Stimulated activated CD8-positive, alpha-beta memory T cell treated with anti-CD3 and anti-CD28 coated beads, Interleukin-4, amount 100 ng/mL, for 48 hours (primary cell): Measurements from ENCODE around the gene FOXN1.
A peak's percentile ranks its signal among the peaks of the same experiment; 100 is the strongest.

Experiments used
- DNase-seq: peaks from one replicate; pipeline ENCODE4 v3.0.0-alpha.2; 2020

The FOXN1 gene

DNA sequence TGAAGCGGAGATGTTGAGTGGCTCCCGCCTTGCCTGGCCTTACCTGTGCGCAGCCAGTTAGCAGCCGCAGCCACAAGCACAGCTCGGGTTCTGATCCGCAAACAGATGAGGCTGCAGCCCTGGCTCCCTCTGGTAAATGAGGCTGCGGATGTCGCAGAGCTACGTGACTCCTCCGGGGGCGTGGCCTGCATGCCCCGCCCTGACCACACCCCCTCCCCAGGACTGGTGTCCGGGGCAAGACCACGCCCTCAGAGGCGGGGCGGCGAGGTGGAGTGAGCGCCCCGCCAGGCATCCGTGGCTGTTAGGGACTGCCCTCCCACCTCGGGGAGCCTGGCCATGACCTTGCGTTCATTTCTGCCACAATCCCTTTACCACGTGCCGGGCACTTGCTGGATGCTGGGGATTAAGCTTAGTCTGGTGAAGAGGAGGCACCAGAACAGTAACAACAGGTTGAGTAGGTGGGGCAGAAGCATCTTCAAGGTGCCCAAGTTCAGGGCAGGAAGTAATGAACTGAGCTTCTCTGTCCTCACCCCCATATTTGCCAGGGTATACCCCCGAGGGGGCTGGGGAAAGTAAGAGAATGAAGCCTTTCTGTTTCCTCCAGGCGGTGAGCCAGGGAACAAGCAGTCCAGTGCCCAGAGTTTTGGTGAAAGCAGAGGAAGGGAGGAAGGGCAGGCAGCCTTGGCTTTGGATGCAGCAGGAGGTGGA, 70.8 kb downstream of the FOXN1 start, which contains the start of gene ALDOC:
Gene ALDOC (minus strand): TSS at position 138 of the 708 bp plus-strand sequence. CDS start 1,363 bp downstream, outside the sequence.
- DNase-seq, result peak; percentile 99

DNA sequence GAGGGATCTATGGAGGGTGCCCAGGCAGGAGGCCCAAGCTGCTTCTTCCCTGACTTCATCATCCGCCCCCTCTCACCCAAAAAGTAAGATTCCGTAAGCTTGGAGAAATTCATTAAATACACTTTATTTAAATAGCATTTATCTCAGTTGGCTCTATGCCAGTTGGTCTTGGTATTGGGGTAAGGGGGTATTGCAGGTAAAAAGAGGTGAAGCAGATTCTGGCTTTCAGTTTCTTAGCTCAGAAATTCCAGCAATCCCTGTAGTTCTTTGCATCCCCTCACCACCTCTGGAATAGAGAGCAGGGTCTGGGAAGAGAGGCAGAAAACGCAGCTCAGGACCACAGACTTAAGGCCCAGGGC, 71.3 kb downstream of the FOXN1 start:
- DNase-seq, result no peak

- DNase-seq, result no peak
These were observed 72.4 kb downstream of the FOXN1 start for GRCh38 chr17:28578246-28579195.

DNA sequence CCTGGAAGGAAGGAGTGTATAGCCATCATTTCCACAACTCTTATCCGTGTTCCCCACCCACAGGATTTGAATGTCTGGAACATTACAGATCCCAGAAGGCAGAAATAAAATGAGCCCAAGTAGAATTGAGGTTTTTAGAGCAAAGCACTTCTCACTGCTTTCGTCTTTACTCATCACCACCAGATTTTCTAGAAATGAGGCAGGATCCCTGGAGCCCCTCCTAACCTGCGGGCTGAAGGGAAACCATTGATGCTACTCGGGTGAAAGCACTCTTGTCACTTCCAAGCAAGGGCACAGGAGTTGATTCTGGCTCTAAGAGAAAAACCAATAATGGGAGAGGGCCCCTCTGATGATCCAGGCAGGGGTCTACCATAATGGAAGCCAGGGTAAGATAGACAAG, 73.4 kb downstream of the FOXN1 start:
- peak; percentile 60 for DNase-seq

DNA sequence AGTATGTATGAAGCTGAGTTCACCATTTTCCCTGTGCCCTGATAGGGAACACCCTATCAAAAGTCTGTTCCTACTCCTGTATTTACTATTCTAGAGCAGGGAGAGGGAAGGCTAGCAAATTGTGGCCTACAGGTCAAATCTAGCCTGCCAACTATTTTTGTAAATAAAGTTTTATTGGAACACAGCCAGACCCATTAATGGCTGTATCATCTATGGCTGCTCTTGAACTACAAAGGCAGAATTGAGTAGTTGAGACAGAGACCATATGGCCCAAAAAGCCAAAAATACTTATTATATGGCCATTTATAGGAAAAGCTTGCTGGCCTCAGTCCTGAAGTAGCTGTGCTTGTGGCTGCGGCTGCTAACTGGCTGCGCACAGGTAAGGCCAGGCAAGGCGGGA, 74.8 kb downstream of the FOXN1 start:
- no peak for DNase-seq

GRCh38 chr17:28582513-28582912, 76.4 kb downstream of the FOXN1 start:
- DNase-seq, result no peak

GRCh38 chr17:28584434-28584833, 78.3 kb downstream of the FOXN1 start:
- DNase-seq, result no peak

- no peak for DNase-seq
These were observed 79.7 kb downstream of the FOXN1 start for GRCh38 chr17:28585851-28586250.
